ENCODE results near the gene RAB40AL.
A peak's percentile ranks its signal among the peaks of the same experiment; 100 is the strongest.

- peak in 2 of 3 donors; percentile 30 to 53 for TF ChIP-seq CTCF (IDR thresholded peaks at IDR 0.05)
- no peak for TF ChIP-seq POLR2AphosphoS5 (IDR thresholded peaks at IDR 0.05)
- no peak for TF ChIP-seq POLR2A (IDR thresholded peaks at IDR 0.05)
These were observed 2.4 kb upstream of the RAB40AL start for GRCh38 chrX:102934624-102935023.

All from breast epithelium (tissue), 3 donors.